Nephron (organoid): ENCODE data around the gene ONECUT1.

Experiments
- H3K27ac Mint-ChIP-seq, 3 experiments: 2 replicates each; pipeline ENCODE4 v1.8.0; 2020; ENCODE audit warnings: mixed read lengths in 3 of 3, mild to moderate bottlenecking in 2 of 3, moderate library complexity in 1 of 3
- H3K27me3 Mint-ChIP-seq: 2 replicates; pipeline ENCODE4 v1.8.0; 2021; ENCODE audit warnings: low read depth, mild to moderate bottlenecking, moderate library complexity, mixed read lengths
- H3K36me3 Mint-ChIP-seq: 2 replicates; pipeline ENCODE4 v1.8.0; 2020; ENCODE audit warnings: low read depth, mixed read lengths
- H3K4me1 Mint-ChIP-seq: 2 replicates; pipeline ENCODE4 v1.8.0; 2020; ENCODE audit warnings: mixed read lengths
- H3K4me3 Mint-ChIP-seq, 3 experiments: 2 replicates each; pipeline ENCODE4 v1.8.0; 2020; ENCODE audit warnings: mild to moderate bottlenecking in 3 of 3, mixed read lengths in 3 of 3, moderate library complexity in 2 of 3
- H3K9me3 Mint-ChIP-seq: 2 replicates; pipeline ENCODE4 v1.8.0; 2020; ENCODE audit warnings: mixed read lengths
- CTCF ChIP-seq, 3 experiments: fragments of 200-600 bp; sonication (generic); IDR thresholded peaks; one replicate each; pipeline ENCODE4 v1.5.0; 2021; ENCODE audit warnings: antibody characterized with exemption in 3 of 3; ENCODE audit not compliant: unreplicated experiment in 3 of 3

ONECUT1 gene

DNA sequence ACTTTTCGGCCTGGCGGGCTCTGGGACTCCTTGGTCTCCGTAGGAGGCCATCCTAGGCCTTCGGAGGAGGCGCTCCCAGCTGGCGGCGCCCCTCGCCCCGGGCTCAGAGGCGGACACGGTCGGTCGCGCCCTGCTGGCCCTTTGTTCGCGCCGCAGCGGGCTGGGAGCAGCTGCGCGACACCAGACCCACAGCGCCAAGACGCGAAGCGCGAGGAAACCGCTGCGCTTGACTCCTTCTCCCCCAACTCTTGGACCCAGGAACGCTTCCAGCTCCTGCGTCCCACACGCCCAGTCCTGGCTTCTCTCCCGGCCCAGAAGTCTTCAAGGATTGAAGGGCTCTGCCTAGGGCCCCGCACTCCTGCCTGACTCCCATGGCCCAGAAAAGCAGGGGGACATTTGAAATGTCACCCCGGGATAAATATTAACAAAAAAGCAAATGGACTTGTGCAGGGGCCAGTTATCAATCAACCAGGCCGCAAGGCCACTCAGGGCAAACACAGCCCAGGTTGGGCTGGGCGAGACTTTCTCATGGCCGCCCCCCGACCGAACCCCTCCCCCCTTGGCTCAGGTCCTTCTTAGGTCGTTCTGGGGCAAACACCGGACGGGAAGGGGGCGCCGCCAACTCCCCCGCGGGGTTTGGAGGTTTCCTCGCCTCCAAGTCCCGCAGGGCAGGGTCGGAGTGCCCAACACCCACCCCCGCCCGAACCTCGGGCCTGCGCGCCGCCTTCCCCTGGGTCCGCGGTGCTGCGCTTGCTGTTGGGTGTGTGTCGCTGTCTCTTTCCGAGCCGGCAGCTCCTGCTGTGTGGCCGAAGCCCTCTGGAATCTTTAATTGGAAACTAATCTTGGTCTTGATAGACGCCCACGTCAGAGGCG lies 5.1 kb downstream of the ONECUT1 start:
- Mint-ChIP-seq H3K27ac (peak overlapping the region in 1 of 3 experiments; percentile 82), H3K4me3 (peak overlapping the region; percentile 74 to 79 (median 75)), H3K9me3 (no peaks in the 10 kb centered on the region), H3K4me1 (peaks cover 25% of the 10 kb centered on the region), H3K27me3 (peaks cover 100% of the 10 kb centered on the region), H3K36me3 (no peaks in the 10 kb centered on the region)
- no peak for TF ChIP-seq CTCF (IDR thresholded peaks at IDR 0.05; ENCODE audit: unreplicated experiment in 3 of 3)

- H3K4me1 Mint-ChIP-seq = peaks cover 25% of the 10 kb centered on the region
- no peaks in the 10 kb centered on the region for H3K9me3 Mint-ChIP-seq
- H3K36me3 Mint-ChIP-seq = no peaks in the 10 kb centered on the region
- peak; percentile 68 to 77 (median 73) for TF ChIP-seq CTCF (IDR thresholded peaks at IDR 0.05; ENCODE audit: unreplicated experiment in 3 of 3)
- no peak overlapping the region for H3K27ac Mint-ChIP-seq
- peaks cover 100% of the 10 kb centered on the region for H3K27me3 Mint-ChIP-seq
- peak overlapping the region; percentile 34 to 72 (median 71) for H3K4me3 Mint-ChIP-seq
Measured at GRCh38 chr15:52783929-52784798, 6.0 kb downstream of the ONECUT1 start.

- Mint-ChIP-seq H3K27ac (no peak overlapping the region), H3K9me3 (no peaks in the 10 kb centered on the region), H3K27me3 (peaks cover 97% of the 10 kb centered on the region), H3K36me3 (no peaks in the 10 kb centered on the region), H3K4me3 (peak overlapping the region; percentile 69 to 72 (median 71)), H3K4me1 (peaks cover 25% of the 10 kb centered on the region)
- TF ChIP-seq CTCF (IDR thresholded peaks at IDR 0.05; ENCODE audit: unreplicated experiment in 3 of 3) = no peak
Measured at GRCh38 chr15:52783191-52783829, 6.8 kb downstream of the ONECUT1 start.

- Mint-ChIP-seq H3K4me1 (peaks cover 17% of the 10 kb centered on the region), H3K27ac (no peak overlapping the region), H3K9me3 (no peaks in the 10 kb centered on the region), H3K27me3 (peaks cover 95% of the 10 kb centered on the region), H3K36me3 (no peaks in the 10 kb centered on the region), H3K4me3 (no peak overlapping the region)
- no peak for TF ChIP-seq CTCF (IDR thresholded peaks at IDR 0.05; ENCODE audit: unreplicated experiment in 3 of 3)
Measured at GRCh38 chr15:52782514-52782913, 7.6 kb downstream of the ONECUT1 start.

GRCh38 chr15:52780172-52780980 lies 9.8 kb downstream of the ONECUT1 start:
- peak overlapping the region in 2 of 3 experiments; percentile 3 to 40 for H3K4me3 Mint-ChIP-seq
- peaks cover 8% of the 10 kb centered on the region for H3K4me1 Mint-ChIP-seq
- H3K36me3 Mint-ChIP-seq = no peaks in the 10 kb centered on the region

More at GRCh38 chr15:52780172-52780980, 9.8 kb downstream of the ONECUT1 start:
- Mint-ChIP-seq H3K27ac (no peak overlapping the region), H3K9me3 (no peaks in the 10 kb centered on the region), H3K27me3 (peaks cover 95% of the 10 kb centered on the region)
- TF ChIP-seq CTCF (IDR thresholded peaks at IDR 0.05; ENCODE audit: unreplicated experiment in 3 of 3) = peak; percentile 92 to 95 (median 93)
